ENCODE results near the gene CCP110.

- TF ChIP-seq POLR2A (IDR thresholded peaks at IDR 0.05) = no peak
- TF ChIP-seq, protein P1, sequence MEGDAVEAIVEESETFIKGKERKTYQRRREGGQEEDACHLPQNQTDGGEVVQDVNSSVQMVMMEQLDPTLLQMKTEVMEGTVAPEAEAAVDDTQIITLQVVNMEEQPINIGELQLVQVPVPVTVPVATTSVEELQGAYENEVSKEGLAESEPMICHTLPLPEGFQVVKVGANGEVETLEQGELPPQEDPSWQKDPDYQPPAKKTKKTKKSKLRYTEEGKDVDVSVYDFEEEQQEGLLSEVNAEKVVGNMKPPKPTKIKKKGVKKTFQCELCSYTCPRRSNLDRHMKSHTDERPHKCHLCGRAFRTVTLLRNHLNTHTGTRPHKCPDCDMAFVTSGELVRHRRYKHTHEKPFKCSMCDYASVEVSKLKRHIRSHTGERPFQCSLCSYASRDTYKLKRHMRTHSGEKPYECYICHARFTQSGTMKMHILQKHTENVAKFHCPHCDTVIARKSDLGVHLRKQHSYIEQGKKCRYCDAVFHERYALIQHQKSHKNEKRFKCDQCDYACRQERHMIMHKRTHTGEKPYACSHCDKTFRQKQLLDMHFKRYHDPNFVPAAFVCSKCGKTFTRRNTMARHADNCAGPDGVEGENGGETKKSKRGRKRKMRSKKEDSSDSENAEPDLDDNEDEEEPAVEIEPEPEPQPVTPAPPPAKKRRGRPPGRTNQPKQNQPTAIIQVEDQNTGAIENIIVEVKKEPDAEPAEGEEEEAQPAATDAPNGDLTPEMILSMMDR (IDR thresholded peaks at IDR 0.05) = no peak
Observed at GRCh38 chr16:19549673-19550072, 25.9 kb downstream of the CCP110 start.

All from Peyer's patch (tissue), 4 donors.